Lung microvascular endothelial cell (primary cell): ENCODE measurements around the gene GREM1. TPM values are rescaled to one million over a fixed set of nuclear protein-coding genes. Genes with fewer than 3 reads are reported as not detected.

ENCODE experiments used
- DNase-seq, 2 donors: peaks; one replicate each; pipeline versions ENCODE4 v3.0.0 to v3.0.0-alpha.2; 2010; ENCODE audit warnings: low read depth in 2 of 2
- total RNA-seq: library from RNA; depleted of rRNA; stranded (reverse); fragments of >200 nt; gene quantifications from 2 replicates; pipeline ENCODE4 v1.2.1, GENCODE V29; 2014

Gene GREM1
- total RNA-seq, 1 donor from 2014 or later, result under 0.01 TPM

DNA sequence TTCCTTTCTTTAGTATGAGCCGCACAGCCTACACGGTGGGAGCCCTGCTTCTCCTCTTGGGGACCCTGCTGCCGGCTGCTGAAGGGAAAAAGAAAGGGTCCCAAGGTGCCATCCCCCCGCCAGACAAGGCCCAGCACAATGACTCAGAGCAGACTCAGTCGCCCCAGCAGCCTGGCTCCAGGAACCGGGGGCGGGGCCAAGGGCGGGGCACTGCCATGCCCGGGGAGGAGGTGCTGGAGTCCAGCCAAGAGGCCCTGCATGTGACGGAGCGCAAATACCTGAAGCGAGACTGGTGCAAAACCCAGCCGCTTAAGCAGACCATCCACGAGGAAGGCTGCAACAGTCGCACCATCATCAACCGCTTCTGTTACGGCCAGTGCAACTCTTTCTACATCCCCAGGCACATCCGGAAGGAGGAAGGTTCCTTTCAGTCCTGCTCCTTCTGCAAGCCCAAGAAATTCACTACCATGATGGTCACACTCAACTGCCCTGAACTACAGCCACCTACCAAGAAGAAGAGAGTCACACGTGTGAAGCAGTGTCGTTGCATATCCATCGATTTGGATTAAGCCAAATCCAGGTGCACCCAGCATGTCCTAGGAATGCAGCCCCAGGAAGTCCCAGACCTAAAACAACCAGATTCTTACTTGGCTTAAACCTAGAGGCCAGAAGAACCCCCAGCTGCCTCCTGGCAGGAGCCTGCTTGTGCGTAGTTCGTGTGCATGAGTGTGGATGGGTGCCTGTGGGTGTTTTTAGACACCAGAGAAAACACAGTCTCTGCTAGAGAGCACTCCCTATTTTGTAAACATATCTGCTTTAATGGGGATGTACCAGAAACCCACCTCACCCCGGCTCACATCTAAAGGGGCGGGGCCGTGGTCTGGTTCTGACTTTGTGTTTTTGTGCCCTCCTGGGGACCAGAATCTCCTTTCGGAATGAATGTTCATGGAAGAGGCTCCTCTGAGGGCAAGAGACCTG is 13.2 kb downstream of the GREM1 start:
- peak; percentile 28 to 52 for DNase-seq

GRCh38 chr15:32732574-32733157 is 14.9 kb downstream of the GREM1 start:
- no peak for DNase-seq

GRCh38 chr15:32733281-32733680 is 15.5 kb downstream of the GREM1 start:
- no peak for DNase-seq

DNA sequence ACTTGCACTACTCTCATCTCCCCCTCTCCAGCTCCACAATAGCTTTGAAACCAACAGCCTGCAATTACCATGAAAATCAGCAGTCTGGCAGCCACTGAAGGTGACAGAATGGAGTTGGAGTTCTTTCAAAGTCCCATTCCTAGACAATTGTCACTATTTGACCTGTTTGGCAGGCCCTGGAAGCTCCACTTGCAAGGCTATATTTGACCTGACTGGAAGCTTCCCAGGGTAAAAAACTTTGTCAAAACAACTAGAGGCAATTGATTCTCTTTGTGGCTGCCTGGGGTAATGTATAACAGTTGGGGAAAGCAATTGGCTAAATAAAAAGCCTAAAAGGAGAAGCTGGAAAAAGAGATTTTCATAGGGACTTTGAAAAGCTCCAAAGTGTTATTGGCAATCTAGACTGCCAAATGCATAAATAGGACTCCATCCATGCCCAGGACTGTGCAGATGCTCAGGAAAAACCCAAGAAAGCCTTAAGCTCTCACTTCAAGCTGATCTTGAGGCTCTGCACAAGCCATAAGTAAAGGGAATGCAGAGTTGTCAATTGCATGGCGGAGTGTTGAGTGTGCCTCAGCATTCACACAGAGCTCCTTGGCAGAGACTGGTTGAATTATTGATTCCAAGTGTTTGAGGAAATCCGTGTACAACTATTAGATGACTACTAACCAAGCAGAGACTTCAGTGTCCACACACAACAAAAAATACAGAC is 18.3 kb downstream of the GREM1 start:
- no peak for DNase-seq

- no peak for DNase-seq
Observed at GRCh38 chr15:32736701-32737061, 18.9 kb downstream of the GREM1 start.

DNA sequence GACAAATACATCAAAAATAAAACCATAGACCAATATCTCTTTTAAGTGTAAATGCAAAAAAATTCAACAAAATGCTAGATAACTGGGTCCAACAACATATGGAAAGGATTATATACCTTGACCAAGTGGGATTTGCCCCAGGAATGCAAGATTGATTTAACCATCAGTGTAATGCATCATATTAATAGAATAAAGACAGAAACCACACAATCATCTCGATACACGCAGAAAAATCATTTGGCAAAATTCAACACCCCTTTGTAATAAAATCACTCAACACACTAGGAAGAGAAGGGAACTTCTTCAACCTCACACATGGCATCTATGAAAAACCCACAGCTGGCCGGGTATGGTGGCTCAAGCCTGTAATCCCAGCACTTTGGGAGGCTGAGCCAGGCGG is 19.5 kb downstream of the GREM1 start:
- no peak for DNase-seq

- no peak for DNase-seq
Observed at GRCh38 chr15:32738666-32739065, 20.9 kb downstream of the GREM1 start.

GRCh38 chr15:32739522-32740063 is 21.8 kb downstream of the GREM1 start:
- DNase-seq, result no peak

GRCh38 chr15:32743411-32744140 is 25.8 kb downstream of the GREM1 start:
- DNase-seq, result peak; percentile 3 to 48

GRCh38 chr15:32746116-32746857 is 28.5 kb downstream of the GREM1 start:
- no peak for DNase-seq

- DNase-seq, result no peak
Observed at GRCh38 chr15:32747921-32748342, 30.1 kb downstream of the GREM1 start.

- peak in 1 of 2 donors; percentile 5 for DNase-seq
Observed at GRCh38 chr15:32750979-32751378, 33.2 kb downstream of the GREM1 start.

DNA sequence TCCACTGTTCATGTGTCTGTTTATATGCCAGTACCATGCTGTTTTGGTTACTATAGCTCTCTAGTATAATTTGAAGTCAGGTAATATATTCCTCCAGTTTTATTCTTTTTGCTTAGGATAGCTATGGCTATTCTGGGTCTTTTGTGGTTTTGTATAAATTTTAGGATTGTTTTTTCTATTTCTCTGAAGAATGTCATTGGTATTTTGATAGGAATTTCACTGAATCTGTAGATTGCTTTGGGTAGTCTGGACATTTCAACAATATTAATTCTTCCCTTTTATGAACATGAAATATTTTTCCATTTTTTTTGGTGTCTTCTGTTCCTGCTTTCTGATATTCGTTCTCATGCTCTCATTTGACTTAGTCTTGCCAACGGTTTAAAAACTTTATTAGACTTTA is 39.6 kb downstream of the GREM1 start:
- DNase-seq, result no peak

GRCh38 chr15:32763295-32763694 is 45.5 kb downstream of the GREM1 start:
- no peak for DNase-seq

DNA sequence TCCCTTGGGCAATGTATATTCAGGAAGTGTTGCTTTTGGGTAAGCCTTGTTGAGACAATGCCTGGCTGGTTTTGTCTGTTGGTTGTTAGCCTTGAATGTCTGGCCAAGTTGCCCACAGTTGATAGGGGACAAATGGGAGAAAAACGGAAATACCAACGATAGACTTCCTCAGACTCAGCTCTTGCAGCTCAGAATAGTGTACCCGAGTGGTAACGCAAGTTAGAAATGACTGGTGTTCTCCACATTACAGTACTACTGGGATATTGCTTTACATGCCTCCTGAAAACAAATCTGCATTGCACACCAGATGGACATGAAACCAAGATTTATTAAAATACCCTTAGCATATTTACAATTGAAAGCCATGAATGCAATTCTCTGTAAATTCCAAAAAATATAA is 47.4 kb downstream of the GREM1 start:
- no peak for DNase-seq

DNA sequence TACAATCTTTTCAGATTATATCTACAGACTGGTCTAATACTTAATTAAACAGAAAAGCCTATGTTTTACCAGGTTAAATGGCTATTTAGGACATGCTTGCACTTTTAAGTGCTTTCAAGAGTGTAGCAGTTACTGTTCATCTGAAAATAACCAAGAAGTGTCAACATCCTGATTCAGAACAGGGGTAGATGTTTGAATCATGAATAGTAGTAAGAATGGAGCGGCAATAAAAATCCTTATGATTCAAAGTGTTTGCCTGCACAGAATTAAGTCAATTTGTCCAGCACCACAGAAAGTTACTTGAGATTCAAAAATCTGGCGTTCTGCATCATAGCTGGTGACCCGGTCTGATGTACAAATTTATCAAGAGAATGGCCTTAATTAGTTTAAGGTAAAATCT is 48.3 kb downstream of the GREM1 start:
- DNase-seq, result no peak

DNA sequence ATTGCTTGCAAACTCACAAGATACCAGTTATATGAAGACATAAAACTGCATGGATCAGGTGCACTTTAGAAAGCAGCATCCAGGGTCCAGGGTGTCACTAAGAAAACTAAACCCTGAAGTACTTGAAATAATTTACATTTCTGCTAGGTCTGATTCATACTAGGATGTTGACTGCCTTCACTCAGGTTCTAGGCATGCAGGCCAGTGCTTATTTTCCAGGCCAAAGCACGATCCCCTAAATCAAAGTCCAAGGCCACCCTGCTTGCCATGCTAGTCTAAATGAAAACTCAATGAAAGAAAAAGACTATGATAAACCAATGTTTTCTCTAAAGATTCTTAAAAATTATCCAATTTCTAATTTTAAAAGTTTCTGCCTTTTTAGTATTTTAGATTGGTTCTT is 49.4 kb downstream of the GREM1 start:
- DNase-seq, result no peak

DNA sequence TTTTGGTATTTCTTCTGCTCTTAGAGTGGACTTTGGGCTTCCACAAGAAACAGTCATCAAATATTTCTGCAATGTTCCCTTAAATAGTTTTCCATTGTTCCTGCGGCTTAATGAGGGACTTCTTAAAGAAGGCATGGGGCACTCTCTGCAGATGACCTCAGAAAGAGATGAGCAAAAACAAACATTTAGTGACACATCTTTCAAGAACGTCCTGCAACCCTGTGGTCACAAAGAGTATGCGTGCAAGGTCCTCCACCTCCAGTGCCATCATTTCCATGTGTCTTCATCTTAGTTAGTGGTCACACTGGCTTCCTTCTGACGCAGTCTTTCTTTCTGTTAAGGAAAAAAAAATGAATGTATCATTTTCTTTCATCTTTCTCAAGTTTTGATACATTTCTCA is 56.2 kb downstream of the GREM1 start:
- peak in 1 of 2 donors; percentile 72 for DNase-seq

GRCh38 chr15:32775103-32775502 is 57.3 kb downstream of the GREM1 start:
- no peak for DNase-seq

DNA sequence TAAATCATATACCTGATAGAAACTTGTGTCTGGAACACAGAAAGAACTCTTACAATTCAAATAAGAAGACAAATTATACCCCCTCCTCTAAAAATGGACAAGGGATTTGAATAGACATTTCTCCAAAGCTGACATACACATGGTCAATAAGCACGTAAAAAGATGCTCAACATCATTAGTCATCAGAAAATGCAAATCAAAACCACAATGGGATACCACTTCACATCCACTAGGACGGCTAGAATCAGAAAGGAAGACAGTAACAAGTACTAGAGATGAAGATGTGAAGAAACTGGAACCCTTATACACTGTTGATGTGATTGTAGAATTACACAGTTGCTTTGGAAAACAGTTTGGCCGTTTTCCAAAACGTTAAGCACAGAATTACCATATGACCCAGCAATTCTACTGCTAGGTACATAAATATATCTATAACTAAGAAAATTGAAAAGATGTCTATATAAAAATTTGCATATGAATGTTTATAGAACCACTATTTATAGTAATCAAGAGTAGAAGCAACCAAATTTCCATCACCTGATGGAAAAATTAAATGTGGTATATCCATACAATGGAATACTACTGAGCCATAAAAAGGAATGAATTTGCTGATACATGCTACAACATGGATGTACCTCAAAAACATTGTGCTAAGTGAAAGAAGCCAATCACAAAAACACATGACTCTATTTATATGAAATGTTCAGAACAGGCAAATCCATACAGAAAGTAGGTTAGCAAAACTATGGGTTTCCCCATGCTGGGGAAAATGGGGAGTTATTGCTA is 60.8 kb downstream of the GREM1 start:
- no peak for DNase-seq
